GM18517 (cell line): ENCODE measurements around the gene BRF1.

ENCODE experiments used
- ATAC-seq: cut with Tn5 transposase; IDR thresholded peaks from one replicate; pipeline ENCODE4 v1.9.1; 2021; ENCODE audit warnings: mild to moderate bottlenecking, moderate library complexity; ENCODE audit not compliant: unreplicated experiment

The BRF1 gene

DNA sequence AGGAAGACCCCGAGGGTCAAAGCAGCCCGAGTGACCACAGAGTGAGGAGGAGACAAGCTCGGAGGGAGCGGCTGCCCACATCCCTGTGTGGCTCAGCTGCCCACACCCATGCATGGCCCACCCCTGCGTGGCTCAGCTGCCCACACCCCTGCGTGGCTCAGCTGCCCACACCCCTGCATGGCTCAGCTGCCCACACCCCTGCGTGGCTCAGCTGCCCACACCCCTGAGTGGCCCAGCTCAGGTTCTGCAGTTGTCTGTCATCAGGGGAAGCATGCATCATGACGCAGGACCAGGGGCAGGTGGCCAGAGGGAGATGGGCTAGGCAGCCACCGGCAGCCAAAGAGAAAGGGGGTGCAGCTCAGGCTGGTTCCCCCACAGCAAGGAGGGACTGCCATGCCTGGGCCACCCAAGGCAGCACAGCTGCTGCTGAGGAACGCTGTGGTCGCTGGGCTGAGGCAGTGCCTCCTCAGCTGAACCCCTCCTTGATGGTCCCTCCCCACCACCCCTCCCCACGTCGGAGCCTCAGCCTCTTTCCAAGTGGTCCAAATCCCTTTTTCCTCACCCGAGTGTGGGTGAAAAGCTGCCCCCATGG, 86.4 kb downstream of the BRF1 start:
- ATAC-seq, result no peak

DNA sequence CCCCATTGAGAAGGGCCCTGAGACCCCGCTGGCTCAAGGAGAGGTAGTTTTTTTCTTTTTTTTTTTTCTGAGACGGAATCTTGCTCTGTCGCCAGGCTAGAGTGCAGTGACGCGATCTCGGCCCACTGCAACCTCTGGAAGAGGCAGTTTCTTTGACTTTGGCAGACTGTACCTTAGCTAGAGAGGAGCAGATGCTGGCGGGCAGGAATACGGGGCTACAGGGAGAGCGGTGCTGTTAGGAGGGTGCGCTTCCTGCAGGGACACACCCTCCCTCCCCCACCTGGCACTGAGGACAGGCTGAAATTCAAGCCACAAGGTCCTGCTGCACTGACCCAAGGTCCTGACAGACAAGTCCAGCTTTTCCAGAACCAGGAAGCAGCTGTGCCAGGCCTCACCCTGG, 87.4 kb downstream of the BRF1 start:
- no peak for ATAC-seq

DNA sequence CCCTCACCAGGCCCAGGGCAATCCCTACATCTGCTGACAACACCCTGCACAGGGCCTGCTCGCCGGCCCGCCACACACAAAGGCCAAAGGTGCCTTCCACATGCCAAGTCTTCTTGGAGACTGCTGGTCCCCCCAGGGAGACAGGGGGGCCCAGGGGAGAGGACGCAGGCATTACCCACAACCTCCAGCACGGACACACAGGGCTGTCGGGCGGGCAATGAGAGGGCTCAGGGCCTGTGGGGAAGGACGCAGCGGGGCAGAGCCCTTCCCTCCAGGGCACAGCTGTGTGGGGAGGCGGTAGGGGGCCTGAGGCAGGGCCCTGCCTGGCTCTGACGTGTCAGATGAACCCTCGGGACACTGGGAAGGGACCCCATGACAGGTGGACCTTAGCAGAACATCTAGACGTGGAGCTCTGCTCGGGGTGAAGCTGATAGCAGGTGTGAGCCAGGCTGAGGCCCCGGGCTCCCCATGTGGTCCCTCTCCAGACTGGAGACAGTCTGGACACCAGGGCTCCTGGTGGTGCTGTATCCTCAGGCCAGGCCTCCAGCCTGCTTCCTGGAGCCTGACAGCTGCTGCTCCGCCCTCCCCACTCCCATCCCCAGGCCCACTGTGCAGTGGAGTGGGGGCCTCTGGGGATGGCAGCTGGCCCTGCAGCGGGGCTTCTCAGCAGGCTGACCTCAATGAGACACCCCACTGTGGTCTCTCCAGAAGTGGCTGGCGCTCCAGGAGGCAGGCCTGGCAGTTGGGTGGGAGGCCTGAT, 88.1 kb downstream of the BRF1 start:
- no peak for ATAC-seq

DNA sequence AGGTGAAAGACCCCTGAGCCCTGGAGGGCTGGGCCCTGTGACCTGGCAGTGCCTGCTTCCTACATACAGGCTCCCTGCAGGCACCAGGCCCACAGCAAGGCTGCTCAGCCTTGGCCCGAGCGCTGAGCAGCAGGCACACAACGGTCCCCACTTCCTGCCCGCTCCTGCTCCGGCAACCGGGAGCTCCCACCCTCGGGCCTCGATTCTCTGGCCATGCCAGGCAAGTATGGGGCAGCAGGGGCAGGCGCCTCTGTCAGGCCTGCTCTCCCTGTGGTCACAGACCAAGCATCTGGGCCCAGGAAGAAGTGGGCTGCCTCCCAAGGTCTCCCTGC, 89.1 kb downstream of the BRF1 start:
- no peak for ATAC-seq

DNA sequence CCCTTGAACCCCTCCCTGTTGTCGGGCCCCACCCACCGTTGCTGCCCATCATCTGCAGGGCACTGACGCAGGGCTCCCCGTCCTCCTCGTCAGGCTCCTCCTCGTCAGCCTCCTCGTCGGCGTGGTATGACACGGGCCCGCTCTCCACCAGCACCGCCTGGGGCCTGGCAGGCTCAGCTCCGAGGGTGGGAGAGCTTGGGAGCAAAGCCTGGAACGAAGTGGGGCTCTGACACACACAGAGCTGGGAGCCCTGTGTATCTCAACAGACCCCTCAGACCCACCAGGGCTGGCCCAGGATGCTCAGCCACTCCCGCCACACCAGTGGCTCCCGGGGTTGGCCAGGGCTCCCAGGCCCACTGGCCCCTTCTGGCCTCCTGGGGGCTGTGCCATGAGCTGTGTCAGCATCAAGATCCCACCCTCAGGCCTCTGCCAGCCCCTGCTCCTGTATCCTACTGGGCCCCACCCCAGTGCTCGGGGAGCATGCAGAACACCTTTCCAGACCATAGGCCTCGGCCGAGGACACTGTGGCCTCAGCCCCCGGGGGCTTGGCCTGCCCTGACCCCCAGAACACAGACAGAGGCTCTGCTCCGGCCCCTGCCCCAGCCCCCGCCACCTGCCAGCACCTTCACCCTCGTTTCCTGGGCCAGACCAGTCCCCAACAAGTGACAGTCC, 89.6 kb downstream of the BRF1 start:
- ATAC-seq, result no peak

DNA sequence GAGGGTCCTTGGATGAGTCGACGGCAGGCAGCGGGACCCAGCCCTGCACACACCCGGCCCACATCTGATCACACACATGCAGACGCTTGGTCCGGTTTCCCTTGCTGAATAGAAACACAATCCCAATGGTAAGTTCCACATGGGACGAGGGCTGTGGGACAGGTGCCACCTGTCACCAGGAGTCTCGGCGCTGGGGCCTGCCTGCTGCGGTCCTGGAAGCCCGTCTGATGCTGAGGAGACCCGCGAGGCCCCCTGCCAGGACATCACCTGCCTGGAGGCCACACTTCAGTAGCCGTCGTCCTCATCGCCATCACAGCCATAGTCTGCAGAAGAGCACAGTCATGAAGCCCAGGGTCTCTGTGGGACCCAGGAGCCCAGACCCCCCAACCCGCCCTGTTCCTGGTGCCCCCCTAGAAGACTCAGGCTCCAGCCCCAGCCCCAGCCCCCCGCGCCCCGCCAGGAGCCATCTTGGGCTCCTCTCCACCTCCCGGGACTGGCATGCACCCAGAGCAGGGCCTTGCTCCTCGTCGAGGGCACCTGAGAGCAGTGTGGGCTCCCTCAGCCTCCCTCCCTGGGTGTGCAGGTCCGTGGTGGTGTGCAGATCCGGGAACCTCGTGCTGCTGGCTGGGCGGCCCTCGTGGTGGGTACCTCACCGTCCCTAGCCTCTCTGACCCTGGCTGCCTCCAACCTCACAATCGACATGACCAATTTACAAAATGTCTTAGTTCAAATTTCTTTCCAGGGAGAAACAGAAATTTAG, 90.4 kb downstream of the BRF1 start:
- no peak for ATAC-seq

DNA sequence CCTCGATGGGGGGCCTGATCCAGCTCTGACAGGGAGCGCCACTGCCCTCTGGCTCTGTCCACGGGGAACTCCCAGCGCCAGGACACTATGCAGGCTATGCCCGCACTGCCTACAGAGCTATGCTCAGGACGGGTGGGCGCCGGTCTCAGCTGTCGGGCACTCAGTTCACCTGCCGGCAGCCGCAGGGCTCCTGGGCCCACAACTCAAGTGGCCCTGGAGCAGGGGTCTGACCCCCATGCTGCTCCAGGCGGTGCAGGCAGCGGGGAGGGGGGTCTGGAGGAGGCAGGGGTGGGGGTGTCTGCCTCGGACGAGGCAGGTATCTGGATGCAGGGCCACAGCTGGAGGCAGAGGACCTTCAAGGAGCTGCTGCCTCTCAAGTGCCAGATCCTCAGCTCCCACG, 91.2 kb downstream of the BRF1 start:
- no peak for ATAC-seq

DNA sequence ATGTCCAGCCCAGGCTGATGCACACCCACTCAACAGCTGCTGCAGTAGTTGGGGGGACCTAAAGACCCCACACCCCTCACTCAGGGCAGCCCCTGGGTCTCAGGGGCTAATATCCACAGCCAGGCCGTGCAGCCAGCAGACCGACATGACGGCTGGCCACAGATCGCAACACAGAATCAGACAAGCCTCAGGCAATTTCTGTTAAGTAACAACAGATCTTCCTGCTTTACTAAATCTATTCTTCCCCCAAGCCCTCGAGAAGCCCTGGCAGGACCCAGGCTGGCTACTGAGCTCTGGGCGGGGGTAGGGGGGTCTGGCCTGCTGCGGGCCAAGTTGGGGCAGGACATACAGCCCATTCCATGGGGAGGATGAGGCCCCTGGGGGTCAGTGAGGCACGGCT, 91.7 kb downstream of the BRF1 start:
- ATAC-seq, result no peak

DNA sequence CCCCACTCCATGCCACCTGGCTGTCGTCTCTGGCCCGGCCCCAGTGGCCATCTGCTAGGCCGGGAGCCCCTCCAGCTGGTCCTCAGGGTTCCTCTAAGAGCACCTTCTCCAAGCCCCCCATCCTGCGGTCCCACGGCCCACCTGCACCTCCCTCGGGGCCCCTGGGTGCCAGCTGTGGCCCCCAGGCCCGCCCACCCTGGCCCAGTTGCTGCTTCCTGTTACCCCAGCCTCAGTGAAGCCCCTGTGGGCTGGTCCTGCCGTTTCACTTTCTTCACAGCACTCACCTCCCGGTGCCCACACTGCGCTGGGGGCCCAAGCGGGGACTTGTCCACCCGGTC, 92.1 kb downstream of the BRF1 start:
- no peak for ATAC-seq

DNA sequence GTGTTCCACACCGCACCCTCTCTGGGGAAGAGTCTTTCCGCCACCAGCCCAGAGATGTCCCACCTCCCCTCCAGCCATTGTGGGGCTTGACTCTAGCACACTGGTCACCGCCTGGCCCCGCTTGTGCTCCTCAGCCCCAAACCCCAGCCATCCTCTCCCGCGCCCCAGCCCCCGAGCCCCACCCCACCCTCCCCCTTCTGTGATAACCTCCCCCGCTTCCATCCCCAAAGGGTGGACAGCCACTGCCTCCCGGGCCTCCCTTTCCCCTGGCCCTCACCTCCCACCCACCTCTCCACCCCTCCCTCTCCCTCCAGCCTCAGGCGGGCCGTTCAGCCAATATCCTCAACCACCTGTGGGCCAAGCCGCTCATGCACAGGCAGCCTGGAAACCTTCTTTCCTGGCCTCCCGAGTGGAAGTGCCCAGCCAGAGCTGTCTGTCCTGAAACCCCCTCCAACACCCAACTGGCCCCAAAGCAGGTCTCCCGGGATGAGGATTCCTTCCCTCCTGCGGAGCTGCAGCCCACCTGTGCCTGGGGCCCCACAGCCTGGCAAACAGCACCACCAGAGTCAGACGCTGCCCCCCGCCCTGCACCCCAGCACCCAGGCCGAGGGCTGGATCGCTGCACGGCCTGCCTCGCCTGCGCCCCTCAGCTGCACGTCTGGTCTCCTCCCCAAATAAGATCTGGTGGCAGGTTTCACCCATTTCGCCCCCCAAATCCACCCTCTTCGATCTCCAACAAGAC, 92.6 kb downstream of the BRF1 start:
- no peak for ATAC-seq

DNA sequence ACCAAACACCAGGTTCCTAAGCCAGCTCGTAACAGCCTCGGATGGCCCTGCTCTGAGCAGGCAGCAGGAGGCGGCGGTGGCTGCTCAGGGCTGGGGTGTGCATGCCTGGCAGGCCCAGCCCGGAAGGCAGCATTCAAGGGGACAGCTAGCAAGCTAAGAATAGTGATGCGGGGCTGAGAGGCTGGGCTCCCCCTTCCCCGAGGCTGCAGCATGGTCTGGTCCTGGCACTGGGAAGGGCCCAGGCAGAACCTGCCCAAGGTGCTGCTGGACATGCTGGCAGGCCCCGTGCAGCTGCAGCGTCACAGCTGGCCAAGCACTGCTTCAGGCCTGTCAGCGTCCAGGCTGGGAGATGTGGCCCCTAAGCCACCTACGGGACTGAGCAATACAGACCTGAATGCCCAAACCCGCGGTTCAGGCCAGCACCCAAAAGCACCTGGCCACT, 93.3 kb downstream of the BRF1 start:
- ATAC-seq, result no peak

DNA sequence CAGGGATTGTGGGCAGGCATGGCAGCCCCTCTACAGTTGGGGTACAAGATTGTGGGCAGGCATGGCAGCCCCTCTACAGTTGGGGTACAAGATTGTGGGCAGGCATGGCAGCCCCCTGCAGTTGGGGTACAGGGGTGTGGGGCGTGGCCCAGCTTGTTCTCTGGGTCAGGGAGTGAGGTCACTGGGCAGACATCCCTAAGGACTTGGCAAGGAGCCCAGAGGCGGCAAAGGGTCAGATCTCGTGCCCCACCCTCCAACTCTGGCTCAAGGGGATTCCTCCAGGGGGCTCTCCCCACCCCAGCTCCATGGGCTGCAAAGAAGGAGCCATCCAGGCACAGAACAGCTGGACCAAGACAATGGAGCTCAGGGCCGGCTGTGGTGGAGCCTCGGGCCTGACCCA, 93.9 kb downstream of the BRF1 start:
- no peak for ATAC-seq

DNA sequence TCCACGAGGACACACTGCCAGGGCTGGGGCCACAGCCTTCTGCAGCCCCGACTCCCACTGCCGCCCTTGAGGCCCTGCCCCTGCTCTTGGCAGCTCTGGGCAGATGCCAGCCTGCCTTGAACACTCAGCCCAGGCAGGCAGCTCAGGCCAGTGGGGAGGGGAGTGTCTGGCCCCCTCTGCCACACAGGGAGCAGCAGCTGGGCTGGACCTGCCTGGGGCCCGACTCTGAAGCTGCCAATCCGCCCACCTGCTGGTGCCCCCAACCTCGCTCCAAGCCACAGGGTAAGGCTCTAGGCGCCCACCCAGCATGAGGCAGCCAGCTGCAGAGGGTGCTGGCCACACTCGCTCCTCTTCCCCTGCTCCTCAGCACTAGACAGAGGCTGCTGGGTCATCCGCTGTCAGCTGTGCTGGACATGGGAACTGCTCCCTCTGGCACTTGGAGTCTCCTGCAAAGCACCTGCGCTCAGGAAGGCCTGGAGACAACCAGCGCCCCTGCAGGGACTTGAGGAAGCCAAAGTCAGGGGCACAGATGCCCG, 95.1 kb downstream of the BRF1 start:
- no peak for ATAC-seq

DNA sequence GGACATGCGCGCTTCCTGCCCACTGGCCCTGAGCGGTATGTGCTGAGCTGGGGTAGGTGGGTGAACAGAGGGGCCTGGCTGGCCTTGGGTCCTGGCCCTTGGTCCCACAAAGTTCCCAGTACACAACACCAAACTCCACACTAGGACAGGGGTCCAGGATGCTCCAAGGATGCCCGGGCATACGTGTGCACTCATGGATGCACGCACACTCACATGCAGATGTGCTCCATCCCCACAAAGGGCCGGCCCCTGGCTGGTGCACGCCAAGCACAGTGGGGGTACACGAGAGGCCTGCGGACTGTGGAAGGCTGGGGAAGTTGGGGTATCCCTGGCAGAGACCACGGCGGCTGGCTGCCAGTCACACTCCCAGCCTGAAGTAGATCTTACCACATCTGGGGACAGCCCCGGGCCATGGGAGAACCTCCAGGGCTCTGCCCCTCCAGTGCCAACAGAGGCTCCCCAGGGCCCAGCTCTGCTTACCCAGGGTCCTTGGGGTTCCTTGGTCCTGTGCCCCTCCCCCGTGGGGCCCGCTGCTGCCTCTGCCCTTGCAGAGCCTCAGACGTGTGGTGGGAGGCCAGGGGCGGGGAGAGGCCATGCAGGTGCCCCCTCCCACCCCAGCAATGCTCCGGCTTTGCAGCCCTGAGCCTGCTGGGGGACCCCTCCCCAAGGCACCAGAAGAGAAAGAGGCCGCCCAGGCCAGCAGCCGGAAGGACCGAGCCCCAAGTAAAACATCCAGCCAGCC, 95.7 kb downstream of the BRF1 start:
- no peak for ATAC-seq

DNA sequence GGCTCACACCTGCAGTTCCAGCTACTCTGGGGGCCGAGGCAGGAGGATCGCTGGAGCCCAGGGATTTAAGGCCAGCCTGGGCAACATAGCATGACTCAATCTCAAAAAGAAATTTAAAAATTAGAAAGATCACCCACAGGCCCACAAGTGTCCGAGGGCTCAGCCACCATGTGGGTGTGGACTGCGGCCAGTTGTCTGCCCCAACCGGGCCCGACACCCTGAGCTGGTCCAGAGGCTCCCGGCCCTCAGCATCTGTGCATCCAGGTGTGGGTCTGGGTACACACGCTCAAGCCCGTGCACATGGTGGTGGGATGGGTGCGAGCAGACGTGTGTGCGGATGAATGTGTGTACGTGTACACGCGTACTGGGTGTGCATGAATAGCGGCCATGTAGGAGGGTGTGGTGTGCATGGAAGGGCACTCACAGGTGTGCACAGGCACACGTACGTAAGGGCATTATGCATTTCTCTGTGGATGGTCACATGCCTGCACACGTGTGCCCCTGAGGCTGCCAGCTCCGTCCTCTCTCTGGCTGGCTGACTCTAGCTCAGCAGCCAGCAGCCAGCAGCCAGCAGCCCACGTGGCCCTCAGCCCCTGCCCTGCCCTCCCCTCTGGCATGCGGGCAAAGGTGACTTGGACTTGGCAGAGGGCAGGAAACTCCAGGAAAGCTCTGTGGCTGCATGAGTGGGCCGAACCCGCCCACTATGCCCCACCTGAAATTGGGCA, 96.4 kb downstream of the BRF1 start:
- ATAC-seq, result no peak

DNA sequence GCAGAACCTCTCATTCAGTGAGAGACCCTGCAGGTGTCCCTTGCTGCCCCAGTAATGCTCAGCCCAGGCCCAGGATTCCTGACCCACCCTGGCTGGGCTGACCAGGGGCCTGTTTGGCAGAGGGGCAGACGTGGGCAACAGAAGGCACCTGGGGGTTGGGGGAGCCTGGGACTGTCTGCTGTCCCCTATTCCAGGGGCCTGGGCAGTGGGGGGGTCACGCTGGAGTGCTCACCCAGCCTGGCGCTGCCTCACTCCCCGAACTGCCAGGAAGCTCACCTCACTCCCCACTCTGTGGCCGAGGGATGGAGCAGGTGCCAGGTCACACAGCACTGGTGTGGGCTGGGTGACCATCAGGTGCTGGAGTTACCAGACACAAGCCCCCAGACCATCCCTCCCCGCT, 97.1 kb downstream of the BRF1 start:
- ATAC-seq, result no peak

DNA sequence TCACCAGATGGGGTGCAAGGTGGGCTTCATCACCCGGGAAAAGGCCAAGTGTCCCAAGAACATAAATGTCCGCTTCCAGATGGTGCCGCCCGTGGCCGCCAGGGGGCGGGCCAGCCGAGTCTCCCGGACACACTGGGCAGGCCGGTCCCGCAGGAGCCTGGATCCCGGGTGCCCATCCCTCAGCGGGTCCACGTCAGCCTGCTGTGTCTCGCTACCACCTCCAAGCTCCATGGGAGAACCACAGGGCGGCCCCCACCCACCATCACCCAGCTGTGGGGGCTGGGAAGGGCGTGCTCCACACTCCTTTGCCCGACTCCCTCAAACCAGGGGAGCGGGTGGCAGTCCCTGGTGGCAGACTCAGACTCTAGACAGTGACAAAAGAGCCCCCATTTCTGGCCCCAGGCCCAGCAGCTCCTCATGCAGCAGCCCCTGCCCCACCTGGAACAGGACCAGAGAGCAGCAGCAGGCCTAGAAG, 97.7 kb downstream of the BRF1 start:
- ATAC-seq, result no peak

DNA sequence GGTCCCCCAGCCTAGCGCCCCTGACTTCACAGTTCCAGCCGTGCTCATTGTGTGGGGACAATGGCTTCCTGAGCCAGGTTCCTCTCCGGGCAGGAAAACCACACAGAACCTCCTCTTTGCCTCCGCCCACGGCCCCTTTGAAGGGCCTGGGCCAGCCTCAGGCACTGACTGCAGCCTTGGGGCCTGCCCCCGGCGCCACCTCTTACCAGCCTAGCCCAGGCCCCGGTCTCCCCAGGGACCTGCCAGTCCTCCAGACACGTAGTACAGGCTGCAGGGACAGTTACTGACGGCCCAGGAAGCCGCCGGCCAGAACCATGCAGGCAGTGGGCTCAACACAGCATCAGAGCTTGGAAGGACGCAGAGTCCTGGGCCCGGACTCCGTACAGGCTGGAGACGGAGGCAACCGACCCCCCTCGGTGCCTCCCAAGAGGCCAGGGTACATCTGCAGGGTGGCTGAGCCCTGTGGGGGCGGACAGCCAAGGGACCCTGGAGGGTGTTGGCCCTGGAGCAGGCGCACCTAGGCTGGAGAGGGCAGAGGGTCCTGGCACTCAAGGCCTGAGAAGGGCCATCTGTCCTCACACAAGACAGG, 98.8 kb downstream of the BRF1 start:
- ATAC-seq, result no peak
